ENCODE data around the gene TRMT1. TPM values are rescaled to one million over a fixed set of nuclear protein-coding genes. Genes with fewer than 3 reads are reported as not detected.

The TRMT1 gene
- total RNA-seq, 2 experiments from 2014 or later = 85.0 to 95.7 TPM

DNA sequence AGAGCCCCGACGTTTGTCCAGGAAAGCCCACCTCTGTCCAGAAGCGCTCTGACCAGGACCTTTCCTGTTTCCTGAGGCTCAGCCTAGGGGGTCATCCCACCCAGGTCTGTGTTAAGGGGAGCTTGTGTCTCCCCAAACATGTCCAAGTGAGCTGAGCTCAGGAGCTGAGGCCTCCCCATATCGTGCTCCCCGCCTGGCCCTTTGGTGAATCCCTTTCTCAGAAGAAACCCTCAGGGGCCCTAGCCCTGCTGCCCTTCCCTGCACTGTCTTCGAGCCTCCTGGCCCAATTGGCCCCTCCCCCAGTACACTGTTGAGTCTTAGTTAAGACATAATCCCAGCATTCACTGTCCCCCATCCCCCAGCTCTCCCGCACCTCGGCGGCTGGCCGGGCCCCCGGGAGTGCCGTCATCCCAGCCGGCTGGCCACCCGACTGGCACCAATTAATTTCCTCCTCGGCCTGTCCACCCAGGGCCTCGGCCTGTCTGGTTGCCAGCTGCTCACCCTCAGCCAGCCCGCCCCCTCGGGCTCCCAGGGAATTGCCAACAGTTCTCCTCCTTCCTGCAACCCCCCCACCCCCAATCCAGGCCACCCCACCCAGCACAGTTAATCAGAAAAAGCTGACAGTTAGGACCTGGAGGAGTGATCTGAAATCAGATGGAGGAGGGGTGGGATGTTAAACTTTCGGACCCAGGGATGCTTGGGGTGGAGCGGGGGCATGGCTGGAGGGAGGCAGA lies 47.2 kb upstream of the TRMT1 start:
- peak overlapping the region; percentile 92 for H3K27ac Mint-ChIP-seq
- H3K4me3 Mint-ChIP-seq = peak overlapping the region; percentile 84
- H3K9me3 Mint-ChIP-seq = no peaks in the 10 kb centered on the region
- CTCF ChIA-PET = interaction anchor here (0.6 to 1.8 kb wide), 8 partner anchors 7 to 187 kb away, joined by 3 to 9 read pairs (median 4); no protein-coding TSS in a partner anchor
- H3K36me3 Mint-ChIP-seq (ENCODE audit: low read depth) = peaks cover 2% of the 10 kb centered on the region
- no peak for TF ChIP-seq CTCF (IDR thresholded peaks at IDR 0.05)
- ATAC-seq (peak; percentile 27), DNase-seq (peak; percentile 78)
- H3K4me1 Mint-ChIP-seq (ENCODE audit: low read depth) = peaks cover 54% of the 10 kb centered on the region
- POLR2A ChIA-PET = interaction anchor here (0.8 to 11.9 kb wide), 6 partner anchors 10 to 80 kb away, joined by 3 to 226 read pairs (median 4); partner anchors contain the start of genes IER2 and STX10
- no peaks in the 10 kb centered on the region for H3K27me3 Mint-ChIP-seq
- intact Hi-C loops (cut with micrococcal nuclease) = no loop called here

DNA sequence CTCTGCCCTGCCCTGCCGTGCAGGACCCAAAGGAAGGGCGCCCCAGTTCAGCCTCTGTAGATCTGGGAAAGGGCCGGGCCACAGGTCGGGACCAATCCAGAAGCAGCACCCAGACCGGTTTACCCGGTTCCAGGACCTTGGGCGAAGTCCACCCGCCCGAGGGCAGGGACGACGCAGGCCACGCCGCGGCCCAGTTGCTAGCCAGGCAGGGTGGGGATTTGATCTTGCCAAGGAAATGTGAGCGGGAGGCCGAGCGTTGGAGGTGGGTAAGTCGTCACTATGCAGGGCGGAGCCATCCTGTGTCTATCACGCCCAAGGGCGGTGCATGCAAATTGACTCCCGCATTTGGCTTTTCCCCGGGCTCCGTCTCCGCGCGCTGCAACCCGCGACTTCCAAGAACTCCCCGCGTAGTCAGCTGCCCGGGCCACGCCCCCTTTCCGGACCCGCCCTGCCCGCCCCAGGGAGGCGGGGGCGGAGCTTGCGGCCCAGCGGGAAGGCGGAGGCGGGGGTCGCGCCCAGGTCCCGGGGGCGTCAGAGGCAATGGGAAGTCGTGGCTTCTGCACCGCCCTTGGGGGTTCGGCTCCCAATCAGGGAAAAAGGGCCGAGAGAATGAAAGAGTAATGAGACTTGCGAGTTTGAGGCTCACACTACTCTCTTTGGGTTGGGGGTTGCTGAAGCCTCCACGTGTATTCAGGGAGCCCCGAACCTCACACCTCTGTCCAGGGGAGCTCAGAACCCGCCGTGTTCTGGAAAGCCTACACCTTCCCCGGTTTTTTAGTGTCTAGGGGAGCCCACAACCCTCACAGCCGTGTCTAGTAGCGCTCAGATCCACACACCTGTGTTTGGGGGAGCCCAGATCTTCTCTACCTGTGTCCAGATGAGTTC lies 46.4 kb upstream of the TRMT1 start:
- H3K4me3 Mint-ChIP-seq = peak overlapping the region; percentile 84
- CTCF ChIA-PET = interaction anchor here (1.0 to 1.4 kb wide), 3 partner anchors 11 to 186 kb away, joined by 3 to 5 read pairs (median 3); no protein-coding TSS in a partner anchor
- H3K36me3 Mint-ChIP-seq (ENCODE audit: low read depth) = peaks cover 2% of the 10 kb centered on the region
- peak; percentile 96 for DNase-seq
- no peaks in the 10 kb centered on the region for H3K27me3 Mint-ChIP-seq
- no peaks in the 10 kb centered on the region for H3K9me3 Mint-ChIP-seq
- POLR2A ChIA-PET = interaction anchor here (0.8 to 11.9 kb wide), 6 partner anchors 9 to 53 kb away, joined by 3 to 226 read pairs (median 4); partner anchors contain the start of genes IER2 and STX10
- peak overlapping the region; percentile 92 for H3K27ac Mint-ChIP-seq
- intact Hi-C loops (cut with micrococcal nuclease) = no loop called here
- peaks cover 54% of the 10 kb centered on the region for H3K4me1 Mint-ChIP-seq (ENCODE audit: low read depth)
- peak; percentile 53 for ATAC-seq
- no peak for TF ChIP-seq CTCF (IDR thresholded peaks at IDR 0.05)

GRCh38 chr19:13160557-13160956 lies 44.0 kb upstream of the TRMT1 start:
- no peaks in the 10 kb centered on the region for H3K27me3 Mint-ChIP-seq
- H3K4me3 Mint-ChIP-seq = peak overlapping the region; percentile 27
- H3K36me3 Mint-ChIP-seq (ENCODE audit: low read depth) = no peaks in the 10 kb centered on the region
- no peak for TF ChIP-seq CTCF (IDR thresholded peaks at IDR 0.05)
- H3K4me1 Mint-ChIP-seq (ENCODE audit: low read depth) = peaks cover 59% of the 10 kb centered on the region
- ATAC-seq (no peak), DNase-seq (no peak)
- peak overlapping the region; percentile 76 for H3K27ac Mint-ChIP-seq
- intact Hi-C loops (cut with micrococcal nuclease) = no loop called here
- POLR2A ChIA-PET = interaction anchor here (1.5 to 11.9 kb wide), 2 partner anchors 6 to 10 kb away, joined by 4 to 226 read pairs; partner anchors contain the start of genes IER2 and STX10
- CTCF ChIA-PET = no interaction called here
- no peaks in the 10 kb centered on the region for H3K9me3 Mint-ChIP-seq

- Mint-ChIP-seq H3K4me1 (ENCODE audit: low read depth) (peaks cover 54% of the 10 kb centered on the region), H3K36me3 (ENCODE audit: low read depth) (peaks cover 6% of the 10 kb centered on the region), H3K27ac (peak overlapping the region; percentile 6), H3K4me3 (no peak overlapping the region), H3K27me3 (no peaks in the 10 kb centered on the region), H3K9me3 (no peaks in the 10 kb centered on the region)
- CTCF ChIA-PET = interaction anchor here (1.2 kb wide), 1 partner anchor 56 kb away, joined by 3 read pairs; no protein-coding TSS in a partner anchor
- intact Hi-C loops (cut with micrococcal nuclease) = no loop called here
- TF ChIP-seq CTCF (IDR thresholded peaks at IDR 0.05) = no peak
- ATAC-seq (no peak), DNase-seq (no peak)
- POLR2A ChIA-PET = no interaction called here
Observed at GRCh38 chr19:13159713-13160112, 43.2 kb upstream of the TRMT1 start.
